T-helper 1 cell treated with Interleukin-12 subunit alpha and Interleukin-12 subunit beta and Interleukin-4 antibody, amounts not matched to agents 30 μg/mL and 1 μg/mL, for 36 hours (primary cell): ENCODE results near the gene EPC1.
A peak's percentile ranks its signal among the peaks of the same experiment; 100 is the strongest.
"Not testable (repeated sequence)": the region's sequence is repeated elsewhere in the genome, so short reads cannot be mapped to it uniquely, and the experiment has no call there.

Experiments
- H3K27ac Mint-ChIP-seq: one replicate; pipeline ENCODE4 v1.8.0; 2021; ENCODE audit warnings: mild to moderate bottlenecking, mixed read lengths
- H3K27me3 Mint-ChIP-seq: one replicate; pipeline ENCODE4 v1.8.0; 2021; ENCODE audit warnings: low read depth, mixed read lengths
- H3K36me3 Mint-ChIP-seq: one replicate; pipeline ENCODE4 v1.8.0; 2021; ENCODE audit warnings: low read depth, mixed read lengths
- H3K4me1 Mint-ChIP-seq: one replicate; pipeline ENCODE4 v1.8.0; 2021; ENCODE audit warnings: low read depth, mixed read lengths
- H3K4me3 Mint-ChIP-seq: one replicate; pipeline ENCODE4 v1.8.0; 2021; ENCODE audit warnings: mild to moderate bottlenecking, moderate library complexity, mixed read lengths
- H3K9me3 Mint-ChIP-seq: one replicate; pipeline ENCODE4 v1.8.0; 2021; ENCODE audit warnings: mixed read lengths

EPC1 gene

GRCh38 chr10:32263300-32263699, 83.7 kb downstream of the EPC1 start:
- Mint-ChIP-seq H3K4me3 (no peak overlapping the region), H3K4me1 (peaks cover 2% of the 10 kb centered on the region), H3K36me3 (peaks cover 14% of the 10 kb centered on the region), H3K27ac (no peak overlapping the region), H3K9me3 (no peaks in the 10 kb centered on the region), H3K27me3 (no peaks in the 10 kb centered on the region)

- Mint-ChIP-seq H3K4me3 (no peak overlapping the region), H3K9me3 (no peaks in the 10 kb centered on the region), H3K27me3 (no peaks in the 10 kb centered on the region), H3K4me1 (peaks cover 9% of the 10 kb centered on the region), H3K36me3 (peaks cover 3% of the 10 kb centered on the region), H3K27ac (no peak overlapping the region)
These were observed 87.4 kb downstream of the EPC1 start for GRCh38 chr10:32259551-32259950.

DNA sequence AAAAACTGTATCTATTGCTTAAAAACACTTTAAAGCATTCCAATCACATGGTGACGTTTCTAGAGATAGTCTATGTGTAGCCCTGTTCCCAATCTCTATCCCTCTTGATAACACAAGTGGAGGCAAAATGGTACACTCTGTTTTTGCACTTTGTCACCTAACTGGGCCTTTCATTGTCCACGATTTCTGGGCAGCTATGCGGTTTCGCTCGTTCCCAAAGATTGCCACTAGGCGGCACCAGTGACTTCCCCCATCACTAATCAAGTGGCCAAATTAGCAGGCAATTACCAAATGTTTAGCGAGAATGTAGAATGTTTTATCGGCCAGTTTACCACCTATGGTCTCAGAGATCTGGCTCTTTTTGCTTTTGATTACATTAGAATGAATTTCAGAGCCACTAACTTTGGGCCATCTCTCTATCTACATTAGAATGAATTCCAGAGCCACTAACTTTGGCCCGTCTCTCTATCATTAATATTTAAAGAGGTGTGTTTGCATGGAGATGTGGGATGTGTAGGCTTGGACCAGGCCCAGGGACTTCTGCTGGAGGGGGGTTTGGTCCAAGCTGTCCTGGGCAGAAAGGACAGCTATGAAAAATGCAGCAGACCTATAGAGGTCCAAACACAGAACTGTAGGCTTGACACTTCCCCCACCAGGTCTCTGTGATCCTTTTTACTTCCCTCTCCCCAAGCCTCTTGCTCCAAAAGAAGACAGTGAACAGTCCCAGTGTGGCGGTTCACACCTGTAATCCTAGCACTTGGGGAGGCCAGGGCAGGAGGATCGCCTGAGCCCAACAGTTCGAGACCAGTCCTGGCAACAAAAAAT, 90.1 kb downstream of the EPC1 start:
- Mint-ChIP-seq H3K4me3 (no peak overlapping the region), H3K36me3 (no peaks in the 10 kb centered on the region), H3K4me1 (peaks cover 16% of the 10 kb centered on the region), H3K27me3 (no peaks in the 10 kb centered on the region), H3K9me3 (no peaks in the 10 kb centered on the region), H3K27ac (no peak overlapping the region)

GRCh38 chr10:32253821-32254220, 93.1 kb downstream of the EPC1 start:
- no peak overlapping the region for H3K27ac Mint-ChIP-seq

DNA sequence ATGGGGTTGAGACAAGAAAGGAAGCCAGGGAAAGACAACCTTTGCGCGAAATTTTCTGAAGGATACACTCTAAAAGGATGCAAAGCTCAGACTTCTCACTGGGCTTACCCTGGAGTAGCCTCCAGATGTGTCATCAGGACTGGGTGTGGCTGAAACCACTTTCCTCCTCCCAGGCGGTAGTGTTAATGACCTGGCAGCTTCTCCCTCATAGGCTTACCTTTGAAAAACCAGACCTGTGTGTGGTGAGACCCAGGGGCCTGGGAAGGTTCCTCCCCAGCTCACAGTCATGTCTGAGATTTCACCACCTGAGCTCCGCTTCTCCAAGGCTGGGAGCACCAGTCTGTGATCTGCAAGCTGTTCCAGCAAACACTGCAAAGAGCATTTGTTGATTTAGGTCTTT, 93.7 kb downstream of the EPC1 start:
- no peaks in the 10 kb centered on the region for H3K36me3 Mint-ChIP-seq
- no peak overlapping the region for H3K27ac Mint-ChIP-seq
- H3K4me1 Mint-ChIP-seq, result peaks cover 24% of the 10 kb centered on the region
- no peaks in the 10 kb centered on the region for H3K27me3 Mint-ChIP-seq
- no peaks in the 10 kb centered on the region for H3K9me3 Mint-ChIP-seq
- H3K4me3 Mint-ChIP-seq, result no peak overlapping the region

More at GRCh38 chr10:32253821-32254220, 93.1 kb downstream of the EPC1 start:
- no peaks in the 10 kb centered on the region for H3K36me3 Mint-ChIP-seq
- peaks cover 24% of the 10 kb centered on the region for H3K4me1 Mint-ChIP-seq
- H3K27me3 Mint-ChIP-seq, result no peaks in the 10 kb centered on the region
- no peak overlapping the region for H3K4me3 Mint-ChIP-seq
- H3K9me3 Mint-ChIP-seq, result no peaks in the 10 kb centered on the region

GRCh38 chr10:32250489-32250888, 96.5 kb downstream of the EPC1 start:
- H3K4me1 Mint-ChIP-seq, result peaks cover 24% of the 10 kb centered on the region
- not testable (repeated sequence) for H3K4me3 Mint-ChIP-seq, H3K27me3 Mint-ChIP-seq, H3K36me3 Mint-ChIP-seq, H3K9me3 Mint-ChIP-seq
- H3K27ac Mint-ChIP-seq, result peak overlapping the region; percentile 58

GRCh38 chr10:32246685-32247084, 100.3 kb downstream of the EPC1 start:
- Mint-ChIP-seq H3K27ac (no peak overlapping the region), H3K4me3 (no peak overlapping the region)

DNA sequence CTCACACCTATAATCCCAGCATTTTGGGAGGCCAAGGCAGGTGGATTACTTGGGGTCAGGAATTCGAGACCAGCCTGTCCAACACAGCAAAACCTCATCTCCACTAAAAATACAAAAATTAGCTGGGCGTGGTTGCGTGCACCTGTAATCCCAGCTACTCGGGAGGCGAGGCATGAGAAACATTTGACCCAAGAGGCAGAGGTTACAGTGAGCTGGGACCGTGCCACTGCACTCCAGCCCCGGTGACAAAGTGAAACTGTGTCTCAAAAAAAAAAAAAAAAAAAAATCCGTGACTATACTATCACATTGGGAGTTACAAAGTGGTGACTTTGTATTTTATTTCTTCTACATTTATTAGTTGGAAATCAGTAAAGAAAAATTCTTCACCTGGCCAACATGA, 101.2 kb downstream of the EPC1 start:
- Mint-ChIP-seq H3K27ac (no peak overlapping the region), H3K36me3 (no peaks in the 10 kb centered on the region), H3K4me3 (no peak overlapping the region), H3K4me1 (peaks cover 23% of the 10 kb centered on the region), H3K9me3 (no peaks in the 10 kb centered on the region), H3K27me3 (no peaks in the 10 kb centered on the region)

More at GRCh38 chr10:32246685-32247084, 100.3 kb downstream of the EPC1 start:
- Mint-ChIP-seq H3K36me3 (no peaks in the 10 kb centered on the region), H3K9me3 (no peaks in the 10 kb centered on the region), H3K4me1 (peaks cover 23% of the 10 kb centered on the region), H3K27me3 (no peaks in the 10 kb centered on the region)

GRCh38 chr10:32244421-32245207, 102.3 kb downstream of the EPC1 start:
- no peaks in the 10 kb centered on the region for H3K27me3 Mint-ChIP-seq
- no peaks in the 10 kb centered on the region for H3K36me3 Mint-ChIP-seq
- no peaks in the 10 kb centered on the region for H3K9me3 Mint-ChIP-seq
- H3K27ac Mint-ChIP-seq, result peak overlapping the region; percentile 53
- peaks cover 18% of the 10 kb centered on the region for H3K4me1 Mint-ChIP-seq
- no peak overlapping the region for H3K4me3 Mint-ChIP-seq

DNA sequence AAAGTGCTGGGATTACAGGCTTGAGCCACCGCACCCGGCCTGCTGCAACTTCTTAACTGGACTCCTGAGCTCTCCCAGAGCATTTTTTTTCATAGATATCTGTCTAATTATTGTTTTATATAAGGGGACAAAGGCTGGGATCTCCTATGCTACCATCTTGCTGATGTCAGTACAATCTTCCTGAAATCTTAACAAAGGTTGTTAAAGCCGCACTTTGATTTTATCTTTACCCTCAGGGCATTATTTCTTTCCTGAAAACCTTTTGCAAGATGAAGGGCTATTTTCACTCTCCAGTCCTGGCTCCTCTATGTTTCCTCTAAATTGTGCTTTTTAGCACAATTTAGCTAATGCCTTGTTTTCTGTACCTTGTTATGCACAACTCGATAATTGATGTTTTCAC, 102.9 kb downstream of the EPC1 start:
- no peaks in the 10 kb centered on the region for H3K27me3 Mint-ChIP-seq
- no peak overlapping the region for H3K4me3 Mint-ChIP-seq
- H3K36me3 Mint-ChIP-seq, result no peaks in the 10 kb centered on the region
- no peaks in the 10 kb centered on the region for H3K9me3 Mint-ChIP-seq
- H3K4me1 Mint-ChIP-seq, result peaks cover 15% of the 10 kb centered on the region
- peak overlapping the region; percentile 53 for H3K27ac Mint-ChIP-seq

DNA sequence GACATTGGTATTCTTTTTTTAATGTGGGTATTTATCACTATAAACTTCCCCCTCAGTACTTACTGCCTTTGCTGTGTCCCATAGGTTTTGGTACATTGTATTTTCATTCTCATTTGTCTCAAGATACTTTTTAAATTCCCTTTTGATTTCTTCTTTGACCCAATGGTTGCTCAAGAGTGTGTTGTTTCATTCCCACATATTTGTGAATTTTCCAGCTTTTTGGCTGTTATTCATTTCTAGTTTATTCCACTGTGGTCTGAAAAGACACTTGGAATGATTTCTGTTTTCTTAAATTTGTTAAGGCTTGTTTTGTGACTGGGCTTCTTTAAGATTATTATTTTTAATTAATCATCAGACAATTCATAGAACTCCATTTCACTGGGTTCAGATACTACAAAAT, 105.0 kb downstream of the EPC1 start:
- H3K9me3 Mint-ChIP-seq, result no peaks in the 10 kb centered on the region
- no peaks in the 10 kb centered on the region for H3K36me3 Mint-ChIP-seq
- peaks cover 13% of the 10 kb centered on the region for H3K4me1 Mint-ChIP-seq
- no peaks in the 10 kb centered on the region for H3K27me3 Mint-ChIP-seq
- H3K27ac Mint-ChIP-seq, result no peak overlapping the region
- H3K4me3 Mint-ChIP-seq, result no peak overlapping the region

DNA sequence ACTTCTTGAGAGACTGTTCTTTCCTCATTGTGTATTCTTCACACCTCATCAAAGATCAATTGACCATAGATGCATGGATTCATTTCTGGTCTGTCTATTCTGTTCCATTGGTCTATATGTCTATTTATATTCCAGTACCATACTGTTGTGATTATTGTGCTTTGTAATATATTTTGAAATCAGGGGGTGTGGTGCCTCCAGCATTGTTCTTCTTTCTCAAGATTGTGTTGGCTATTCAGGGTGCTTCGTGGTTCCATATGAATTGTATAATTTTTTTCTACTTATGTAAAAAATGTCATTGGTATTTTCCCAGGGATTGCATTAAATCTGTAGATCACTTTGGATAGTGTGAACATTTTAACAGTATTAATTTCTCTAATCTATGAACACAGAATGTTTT, 106.5 kb downstream of the EPC1 start:
- Mint-ChIP-seq H3K4me3 (no peak overlapping the region), H3K9me3 (no peaks in the 10 kb centered on the region), H3K4me1 (peaks cover 9% of the 10 kb centered on the region), H3K27ac (no peak overlapping the region), H3K36me3 (no peaks in the 10 kb centered on the region), H3K27me3 (no peaks in the 10 kb centered on the region)

- H3K27me3 Mint-ChIP-seq, result no peaks in the 10 kb centered on the region
- H3K4me3 Mint-ChIP-seq, result no peak overlapping the region
- H3K27ac Mint-ChIP-seq, result no peak overlapping the region
- no peaks in the 10 kb centered on the region for H3K36me3 Mint-ChIP-seq
- peaks cover 7% of the 10 kb centered on the region for H3K4me1 Mint-ChIP-seq
- no peaks in the 10 kb centered on the region for H3K9me3 Mint-ChIP-seq
These were observed 107.2 kb downstream of the EPC1 start for GRCh38 chr10:32239769-32240168.

DNA sequence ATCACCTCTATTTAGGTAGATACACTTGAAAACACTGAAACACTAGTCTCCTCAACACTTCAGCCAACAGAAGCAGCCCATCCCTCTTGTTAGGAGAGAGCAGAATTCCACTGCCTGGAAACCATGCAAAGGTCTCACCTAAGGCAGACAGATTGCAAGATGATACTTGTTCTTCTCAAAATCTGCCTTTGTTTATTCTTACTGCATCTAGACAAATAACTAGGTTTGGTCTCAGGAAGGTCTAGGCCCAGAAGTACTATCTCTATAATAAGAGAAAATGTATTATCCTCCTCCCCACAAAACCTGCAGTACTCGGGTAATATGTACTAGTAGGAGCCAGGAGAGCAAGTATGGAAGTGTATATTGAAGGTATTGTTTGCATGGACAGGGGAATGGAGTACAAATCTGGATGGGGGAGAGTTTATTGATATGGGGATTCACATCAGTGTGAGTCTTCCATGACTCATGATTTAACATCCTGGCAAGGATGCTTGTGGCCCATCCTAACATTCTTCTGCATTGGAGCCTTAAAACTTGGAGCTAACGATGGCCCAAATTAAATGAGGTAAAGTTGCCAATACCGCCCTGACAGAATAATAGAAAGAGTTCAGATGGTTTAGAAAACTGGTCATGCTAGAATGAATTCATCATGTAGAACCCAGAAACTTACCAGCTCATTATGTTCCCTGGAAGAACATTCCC, 109.2 kb downstream of the EPC1 start:
- H3K27ac Mint-ChIP-seq, result no peak overlapping the region
- H3K36me3 Mint-ChIP-seq, result no peaks in the 10 kb centered on the region
- no peak overlapping the region for H3K4me3 Mint-ChIP-seq
- H3K4me1 Mint-ChIP-seq, result no peaks in the 10 kb centered on the region
- H3K27me3 Mint-ChIP-seq, result no peaks in the 10 kb centered on the region
- H3K9me3 Mint-ChIP-seq, result no peaks in the 10 kb centered on the region
